Astrocyte (in vitro differentiated cells and primary cell): Measurements from ENCODE around the gene FBXL7. TPM values are rescaled to one million over a fixed set of nuclear protein-coding genes. Genes with fewer than 3 reads are reported as not detected.

ENCODE experiments used
- DNase-seq: peaks from one replicate; pipeline ENCODE4 v3.0.0-alpha.2; 2010; ENCODE audit warnings: low read depth
- FAIRE-seq: peaks from 2 replicates; lab custom pipeline; 2011; peaks lifted over from hg19 to GRCh38; lab: Jason Lieb, UNC
- H2AFZ ChIP-seq: 2 replicates; pipeline ENCODE4 v1.6.0; 2012; ENCODE audit warnings: low read depth, low read length, inconsistent platforms
- H3K27ac ChIP-seq: 2 replicates; pipeline ENCODE4 v1.5.1; 2011; ENCODE audit warnings: low read depth, low read length, inconsistent platforms
- H3K27me3 ChIP-seq: 2 replicates; pipeline ENCODE4 v1.6.0; 2011; ENCODE audit warnings: low read length, inconsistent platforms; ENCODE audit not compliant: insufficient read depth
- H3K36me3 ChIP-seq: 2 replicates; pipeline ENCODE4 v1.5.1; 2011; ENCODE audit warnings: low read length, inconsistent platforms; ENCODE audit not compliant: insufficient read depth
- H3K4me1 ChIP-seq: 2 replicates; pipeline ENCODE4 v1.5.1; 2011; ENCODE audit warnings: low read length, inconsistent platforms; ENCODE audit not compliant: insufficient read depth
- H3K4me2 ChIP-seq: 2 replicates; pipeline ENCODE4 v1.6.0; 2012; ENCODE audit warnings: low read length, inconsistent platforms
- H3K4me3 ChIP-seq: 2 replicates; pipeline ENCODE4 v1.5.1; 2011; ENCODE audit warnings: low read depth, mild to moderate bottlenecking, low read length, inconsistent platforms; ENCODE audit not compliant: insufficient read depth
- H3K79me2 ChIP-seq: 2 replicates; pipeline ENCODE4 v1.6.0; 2012; ENCODE audit warnings: mild to moderate bottlenecking, low read length, inconsistent platforms; ENCODE audit not compliant: insufficient read depth
- H3K9ac ChIP-seq: 2 replicates; pipeline ENCODE4 v1.6.0; 2012; ENCODE audit warnings: mild to moderate bottlenecking, low read length, inconsistent platforms
- H3K9me3 ChIP-seq: 2 replicates; pipeline ENCODE4 v1.5.1; 2012; ENCODE audit warnings: low read depth, mild to moderate bottlenecking, low read length, inconsistent platforms; ENCODE audit not compliant: insufficient read depth
- H4K20me1 ChIP-seq: 2 replicates; pipeline ENCODE4 v1.6.0; 2012; ENCODE audit warnings: low read length, inconsistent platforms; ENCODE audit not compliant: insufficient read depth
- H3K27ac Mint-ChIP-seq: one replicate; pipeline ENCODE4 v1.8.0; 2021; ENCODE audit warnings: mild to moderate bottlenecking, mixed read lengths; ENCODE audit not compliant: unreplicated experiment
- H3K27me3 Mint-ChIP-seq: one replicate; pipeline ENCODE4 v1.8.0; 2021; ENCODE audit warnings: low read depth, mixed read lengths; ENCODE audit not compliant: unreplicated experiment
- H3K36me3 Mint-ChIP-seq: one replicate; pipeline ENCODE4 v1.8.0; 2021; ENCODE audit warnings: low read depth, mixed read lengths; ENCODE audit not compliant: unreplicated experiment
- H3K4me1 Mint-ChIP-seq: one replicate; pipeline ENCODE4 v1.8.0; 2021; ENCODE audit warnings: low read depth, mixed read lengths; ENCODE audit not compliant: unreplicated experiment
- H3K4me3 Mint-ChIP-seq: one replicate; pipeline ENCODE4 v1.8.0; 2021; ENCODE audit warnings: mild to moderate bottlenecking, moderate library complexity, mixed read lengths; ENCODE audit not compliant: unreplicated experiment
- H3K9me3 Mint-ChIP-seq: one replicate; pipeline ENCODE4 v1.8.0; 2021; ENCODE audit warnings: mild to moderate bottlenecking, mixed read lengths; ENCODE audit not compliant: unreplicated experiment
- CTCF ChIP-seq: IDR thresholded peaks from 2 replicates; pipeline ENCODE4 v1.5.1; 2011; ENCODE audit warnings: low read depth, mild to moderate bottlenecking, inconsistent platforms, low read length, moderate library complexity; ENCODE audit not compliant: insufficient read depth
- EZH2 ChIP-seq: IDR thresholded peaks from 2 replicates; pipeline ENCODE4 v1.6.1; 2012; ENCODE audit warnings: mild to moderate bottlenecking, low read length, inconsistent platforms; ENCODE audit not compliant: insufficient read depth
- total RNA-seq: library from RNA; stranded (reverse); gene quantifications from 2 replicates; pipeline ENCODE4 v1.2.1, GENCODE V29; 2021

Gene FBXL7
- total RNA-seq, 1 donor from 2014 or later = 21.0 TPM

- Mint-ChIP-seq H3K4me3 (no peak overlapping the region), H3K9me3 (peaks cover 5% of the 10 kb centered on the region), H3K36me3 (no peaks in the 10 kb centered on the region), H3K27ac (no peak overlapping the region), H3K27me3 (peaks cover 2% of the 10 kb centered on the region), H3K4me1 (no peaks in the 10 kb centered on the region)
- Histone ChIP-seq H3K79me2 (no peaks in the 10 kb centered on the region), H3K9me3 (no peaks in the 10 kb centered on the region), H2AFZ (no peak overlapping the region), H3K4me2 (no peak overlapping the region), H3K27ac (no peak overlapping the region), H3K4me3 (no peak overlapping the region), H3K27me3 (no peaks in the 10 kb centered on the region), H4K20me1 (no peaks in the 10 kb centered on the region), H3K4me1 (no peaks in the 10 kb centered on the region), H3K36me3 (no peaks in the 10 kb centered on the region), H3K9ac (no peak overlapping the region)
- TF ChIP-seq EZH2 = no peak
- no peak for TF ChIP-seq CTCF
- DNase-seq (no peak), FAIRE-seq (no peak)
Measured at GRCh38 chr5:15475367-15475766, 24.6 kb upstream of the FBXL7 start.

GRCh38 chr5:15476977-15477376 is 23.0 kb upstream of the FBXL7 start:
- no peaks in the 10 kb centered on the region for H3K36me3 ChIP-seq
- DNase-seq (no peak), FAIRE-seq (no peak)
- Mint-ChIP-seq H3K9me3 (peaks cover 5% of the 10 kb centered on the region), H3K27me3 (peaks cover 2% of the 10 kb centered on the region), H3K4me3 (no peak overlapping the region), H3K36me3 (no peaks in the 10 kb centered on the region), H3K4me1 (no peaks in the 10 kb centered on the region), H3K27ac (no peak overlapping the region)
- no peaks in the 10 kb centered on the region for H3K4me1 ChIP-seq
- H3K4me2 ChIP-seq = no peak overlapping the region
- H3K27ac ChIP-seq = no peak overlapping the region
- H4K20me1 ChIP-seq = no peaks in the 10 kb centered on the region
- H2AFZ ChIP-seq = no peak overlapping the region
- TF ChIP-seq CTCF (no peak), EZH2 (no peak)
- no peaks in the 10 kb centered on the region for H3K27me3 ChIP-seq
- H3K9ac ChIP-seq = no peak overlapping the region
- no peaks in the 10 kb centered on the region for H3K9me3 ChIP-seq
- no peak overlapping the region for H3K4me3 ChIP-seq
- no peaks in the 10 kb centered on the region for H3K79me2 ChIP-seq

- H3K9ac ChIP-seq = no peak overlapping the region
- no peak for TF ChIP-seq EZH2
- no peak for TF ChIP-seq CTCF
- no peak overlapping the region for H3K4me2 ChIP-seq
- H3K36me3 Mint-ChIP-seq = no peaks in the 10 kb centered on the region
- no peak overlapping the region for H3K27ac ChIP-seq
- no peaks in the 10 kb centered on the region for H3K36me3 ChIP-seq
- H3K4me1 ChIP-seq = no peaks in the 10 kb centered on the region
- H3K4me3 ChIP-seq = no peak overlapping the region
- no peaks in the 10 kb centered on the region for H3K79me2 ChIP-seq
- DNase-seq (no peak), FAIRE-seq (no peak)
- peaks cover 5% of the 10 kb centered on the region for H3K9me3 Mint-ChIP-seq
- H3K4me1 Mint-ChIP-seq = no peaks in the 10 kb centered on the region
- no peak overlapping the region for H3K4me3 Mint-ChIP-seq
- H2AFZ ChIP-seq = no peak overlapping the region
- no peak overlapping the region for H3K27ac Mint-ChIP-seq
- H3K27me3 ChIP-seq = no peaks in the 10 kb centered on the region
- H3K27me3 Mint-ChIP-seq = no peaks in the 10 kb centered on the region
- no peaks in the 10 kb centered on the region for H4K20me1 ChIP-seq
- H3K9me3 ChIP-seq = no peaks in the 10 kb centered on the region
Measured at GRCh38 chr5:15480436-15480835, 19.5 kb upstream of the FBXL7 start.
